Effector memory CD8-positive, alpha-beta T cell (primary cell): ENCODE data around the gene IP6K3.

Experiments used
- ATAC-seq: fragments of 150-1000 bp; cut with Tn5 transposase; replicated peaks from 2 replicates; pipeline ENCODE4 v1.10.0; 2021; ENCODE audit warnings: mild to moderate bottlenecking, moderate library complexity
- DNase-seq, 3 experiments: peaks; one replicate each; pipeline ENCODE4 v3.0.0; 2021
- H3K27ac Mint-ChIP-seq, 2 donors: one replicate each; pipeline ENCODE4 v1.8.0; 2022; ENCODE audit warnings: mild to moderate bottlenecking in 2 of 2, mixed read lengths in 2 of 2, moderate library complexity in 2 of 2
- H3K27me3 Mint-ChIP-seq, 2 donors: one replicate each; pipeline ENCODE4 v1.8.0; 2022; ENCODE audit warnings: mixed read lengths in 2 of 2
- H3K36me3 Mint-ChIP-seq: one replicate; pipeline ENCODE4 v1.8.0; 2022; ENCODE audit warnings: mild to moderate bottlenecking, moderate library complexity, mixed read lengths; ENCODE audit not compliant: insufficient read depth
- H3K4me1 Mint-ChIP-seq, 2 donors: one replicate each; pipeline ENCODE4 v1.8.0; 2022; ENCODE audit warnings: low read depth in 2 of 2, mixed read lengths in 2 of 2
- H3K4me3 Mint-ChIP-seq, 2 donors: one replicate each; pipeline ENCODE4 v1.8.0; 2022; ENCODE audit warnings: mild to moderate bottlenecking in 2 of 2, mixed read lengths in 2 of 2, moderate library complexity in 2 of 2
- H3K9me3 Mint-ChIP-seq, 2 donors: one replicate each; pipeline ENCODE4 v1.8.0; 2022; ENCODE audit warnings: mixed read lengths in 2 of 2

IP6K3 gene

GRCh38 chr6:33693186-33694105 lies 53.3 kb downstream of the IP6K3 start:
- peak overlapping the region; percentile 97 to 98 for H3K27ac Mint-ChIP-seq
- DNase-seq (no peak), ATAC-seq (no peak)
- H3K9me3 Mint-ChIP-seq: no peaks in the 10 kb centered on the region
- H3K36me3 Mint-ChIP-seq: peaks cover 26% of the 10 kb centered on the region
- no peaks in the 10 kb centered on the region for H3K27me3 Mint-ChIP-seq
- H3K4me1 Mint-ChIP-seq: peaks cover 32 to 64% of the 10 kb centered on the region in 2 donors
- H3K4me3 Mint-ChIP-seq: peak overlapping the region in 1 of 2 donors; percentile 81

GRCh38 chr6:33692760-33693158 lies 53.9 kb downstream of the IP6K3 start:
- ATAC-seq (peak; percentile 81), DNase-seq (peak; percentile 61 to 72 (median 71))
- peaks cover 32 to 63% of the 10 kb centered on the region in 2 donors for H3K4me1 Mint-ChIP-seq
- peak overlapping the region; percentile 55 to 81 for H3K4me3 Mint-ChIP-seq
- H3K9me3 Mint-ChIP-seq: no peaks in the 10 kb centered on the region
- H3K27ac Mint-ChIP-seq: peak overlapping the region; percentile 97 to 98
- H3K36me3 Mint-ChIP-seq: peaks cover 30% of the 10 kb centered on the region
- H3K27me3 Mint-ChIP-seq: no peaks in the 10 kb centered on the region

GRCh38 chr6:33692078-33692759 lies 54.5 kb downstream of the IP6K3 start:
- Mint-ChIP-seq H3K4me1 (peaks cover 27 to 58% of the 10 kb centered on the region in 2 donors), H3K27ac (peak overlapping the region; percentile 97 to 98), H3K27me3 (no peaks in the 10 kb centered on the region), H3K36me3 (peaks cover 31% of the 10 kb centered on the region), H3K9me3 (no peaks in the 10 kb centered on the region), H3K4me3 (peak overlapping the region; percentile 55 to 81)
- no peak for ATAC-seq
- no peak for DNase-seq

- H3K4me3 Mint-ChIP-seq: no peak overlapping the region
- H3K27me3 Mint-ChIP-seq: no peaks in the 10 kb centered on the region
- no peak for ATAC-seq
- H3K36me3 Mint-ChIP-seq: peaks cover 34% of the 10 kb centered on the region
- H3K9me3 Mint-ChIP-seq: no peaks in the 10 kb centered on the region
- peaks cover 26 to 53% of the 10 kb centered on the region in 2 donors for H3K4me1 Mint-ChIP-seq
- peak overlapping the region; percentile 97 to 98 for H3K27ac Mint-ChIP-seq
- DNase-seq: no peak
Observed at GRCh38 chr6:33691456-33692077, 55.1 kb downstream of the IP6K3 start.

- DNase-seq: no peak
- peaks cover 39% of the 10 kb centered on the region for H3K36me3 Mint-ChIP-seq
- H3K4me3 Mint-ChIP-seq: no peak overlapping the region
- peaks cover 26 to 47% of the 10 kb centered on the region in 2 donors for H3K4me1 Mint-ChIP-seq
- no peaks in the 10 kb centered on the region for H3K27me3 Mint-ChIP-seq
- no peaks in the 10 kb centered on the region for H3K9me3 Mint-ChIP-seq
- no peak for ATAC-seq
- peak overlapping the region; percentile 97 to 98 for H3K27ac Mint-ChIP-seq
Observed at GRCh38 chr6:33690766-33691165, 55.9 kb downstream of the IP6K3 start.

GRCh38 chr6:33689879-33690278 lies 56.8 kb downstream of the IP6K3 start:
- ATAC-seq: no peak
- H3K36me3 Mint-ChIP-seq: peaks cover 39% of the 10 kb centered on the region

GRCh38 chr6:33689148-33689494 lies 57.6 kb downstream of the IP6K3 start:
- H3K4me3 Mint-ChIP-seq: no peak overlapping the region
- no peaks in the 10 kb centered on the region for H3K9me3 Mint-ChIP-seq
- H3K27me3 Mint-ChIP-seq: no peaks in the 10 kb centered on the region
- H3K4me1 Mint-ChIP-seq: peaks cover 18 to 36% of the 10 kb centered on the region in 2 donors
- peaks cover 35% of the 10 kb centered on the region for H3K36me3 Mint-ChIP-seq
- ATAC-seq (no peak), DNase-seq (no peak)
- peak overlapping the region in 1 of 2 donors; percentile 11 for H3K27ac Mint-ChIP-seq

More at GRCh38 chr6:33689879-33690278, 56.8 kb downstream of the IP6K3 start:
- no peaks in the 10 kb centered on the region for H3K9me3 Mint-ChIP-seq
- H3K27ac Mint-ChIP-seq: peak overlapping the region in 1 of 2 donors; percentile 79
- no peak overlapping the region for H3K4me3 Mint-ChIP-seq
- no peaks in the 10 kb centered on the region for H3K27me3 Mint-ChIP-seq
- H3K4me1 Mint-ChIP-seq: peaks cover 26 to 44% of the 10 kb centered on the region in 2 donors
- DNase-seq: no peak

GRCh38 chr6:33688451-33689147 lies 58.1 kb downstream of the IP6K3 start:
- peaks cover 16 to 34% of the 10 kb centered on the region in 2 donors for H3K4me1 Mint-ChIP-seq
- no peak for DNase-seq
- H3K9me3 Mint-ChIP-seq: no peaks in the 10 kb centered on the region
- H3K27me3 Mint-ChIP-seq: no peaks in the 10 kb centered on the region
- H3K36me3 Mint-ChIP-seq: peaks cover 35% of the 10 kb centered on the region
- H3K4me3 Mint-ChIP-seq: no peak overlapping the region
- peak overlapping the region in 1 of 2 donors; percentile 11 for H3K27ac Mint-ChIP-seq
- ATAC-seq: no peak

- H3K27me3 Mint-ChIP-seq: no peaks in the 10 kb centered on the region
- H3K9me3 Mint-ChIP-seq: no peaks in the 10 kb centered on the region
- H3K4me3 Mint-ChIP-seq: no peak overlapping the region
- peaks cover 13 to 34% of the 10 kb centered on the region in 2 donors for H3K4me1 Mint-ChIP-seq
- no peak for ATAC-seq
- H3K36me3 Mint-ChIP-seq: peaks cover 35% of the 10 kb centered on the region
- no peak for DNase-seq
- H3K27ac Mint-ChIP-seq: peak overlapping the region in 1 of 2 donors; percentile 66
Observed at GRCh38 chr6:33688006-33688405, 58.7 kb downstream of the IP6K3 start.

GRCh38 chr6:33686981-33687975 lies 59.4 kb downstream of the IP6K3 start:
- H3K27me3 Mint-ChIP-seq: no peaks in the 10 kb centered on the region
- no peak overlapping the region for H3K4me3 Mint-ChIP-seq
- H3K4me1 Mint-ChIP-seq: peaks cover 5 to 31% of the 10 kb centered on the region in 2 donors
- H3K36me3 Mint-ChIP-seq: peaks cover 38% of the 10 kb centered on the region
- H3K9me3 Mint-ChIP-seq: no peaks in the 10 kb centered on the region
- ATAC-seq (no peak), DNase-seq (no peak)
- H3K27ac Mint-ChIP-seq: peak overlapping the region; percentile 19 to 66

GRCh38 chr6:33686225-33686924 lies 60.3 kb downstream of the IP6K3 start:
- ATAC-seq: no peak
- H3K9me3 Mint-ChIP-seq: no peaks in the 10 kb centered on the region
- H3K27ac Mint-ChIP-seq: peak overlapping the region; percentile 69 to 91
- no peaks in the 10 kb centered on the region for H3K27me3 Mint-ChIP-seq
- H3K36me3 Mint-ChIP-seq: peaks cover 44% of the 10 kb centered on the region
- H3K4me3 Mint-ChIP-seq: no peak overlapping the region
- H3K4me1 Mint-ChIP-seq: peaks cover 5 to 23% of the 10 kb centered on the region in 2 donors
- no peak for DNase-seq
